HG03280 (cell line): ENCODE data around the gene FRMD4A.

ENCODE experiments used
- ATAC-seq: cut with Tn5 transposase; IDR thresholded peaks from one replicate; pipeline ENCODE4 v1.9.1; 2021; ENCODE audit warnings: mild to moderate bottlenecking, moderate library complexity; ENCODE audit not compliant: unreplicated experiment

The FRMD4A gene

GRCh38 chr10:14195433-14195832, 135.3 kb downstream of the FRMD4A start:
- no peak for ATAC-seq

GRCh38 chr10:14192746-14193145, 138.0 kb downstream of the FRMD4A start:
- ATAC-seq: no peak

- no peak for ATAC-seq
These were observed 138.9 kb downstream of the FRMD4A start for GRCh38 chr10:14191871-14192270.

DNA sequence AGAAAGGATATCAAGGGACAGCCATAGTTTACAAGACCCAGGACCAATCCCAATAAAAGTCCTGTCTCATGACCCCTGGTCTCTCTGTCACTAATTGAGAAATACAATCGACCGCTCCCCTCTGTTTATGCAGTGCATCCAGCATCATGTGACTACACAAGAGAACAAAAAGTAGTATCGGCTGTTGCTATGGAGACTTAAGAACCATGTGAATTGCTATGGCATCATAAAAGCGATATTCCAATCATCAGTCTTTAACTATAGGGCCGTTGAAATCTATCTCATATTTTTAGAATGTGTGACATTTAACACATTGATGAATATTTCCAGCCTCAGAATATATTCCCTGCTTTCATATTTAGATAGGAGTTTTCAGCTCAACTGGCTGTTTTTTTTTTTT, 139.3 kb downstream of the FRMD4A start:
- ATAC-seq: no peak

GRCh38 chr10:14190702-14191101, 140.0 kb downstream of the FRMD4A start:
- ATAC-seq: no peak

GRCh38 chr10:14186245-14186644, 144.5 kb downstream of the FRMD4A start:
- no peak for ATAC-seq

GRCh38 chr10:14185316-14186045, 145.2 kb downstream of the FRMD4A start:
- ATAC-seq: peak; percentile 87

GRCh38 chr10:14184841-14185315, 145.8 kb downstream of the FRMD4A start:
- ATAC-seq: peak; percentile 56

DNA sequence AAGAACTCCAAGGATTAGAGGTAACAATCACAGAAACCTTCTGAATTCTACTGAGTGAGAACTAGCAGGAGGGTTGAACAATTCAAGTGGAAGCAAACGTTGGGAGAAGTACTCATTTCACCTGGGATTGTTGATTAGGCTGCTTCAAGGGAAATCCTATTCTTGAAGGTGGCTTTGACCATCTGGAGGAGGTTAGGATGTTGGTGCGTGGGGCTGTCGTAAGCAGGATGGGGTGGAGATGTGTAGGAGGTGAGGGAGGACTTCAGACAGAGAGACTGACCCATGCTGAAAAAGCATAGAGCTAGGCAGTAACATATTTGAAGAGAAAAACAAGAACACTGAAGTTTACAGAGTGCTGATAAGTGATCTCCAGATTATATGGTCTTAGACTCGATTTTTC, 147.9 kb downstream of the FRMD4A start:
- no peak for ATAC-seq

DNA sequence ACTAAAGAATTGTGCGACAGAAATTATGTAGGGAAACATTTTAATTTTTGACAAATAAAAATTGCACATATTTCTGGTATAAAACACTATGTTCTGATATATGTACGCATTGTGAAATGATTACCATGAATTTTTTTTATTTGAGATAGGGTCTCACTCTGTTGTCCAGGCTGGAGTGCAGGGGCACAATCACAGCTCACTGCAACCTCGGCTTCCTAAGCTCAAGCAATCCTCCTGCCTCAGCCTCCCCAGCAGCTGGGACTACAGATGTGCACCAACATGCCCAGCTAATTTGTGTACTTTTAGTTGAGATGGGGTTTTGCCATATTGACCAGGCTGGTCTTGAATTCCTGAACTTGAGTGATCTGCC, 149.2 kb downstream of the FRMD4A start:
- ATAC-seq: no peak

GRCh38 chr10:14180911-14181566, 149.7 kb downstream of the FRMD4A start:
- ATAC-seq: no peak

DNA sequence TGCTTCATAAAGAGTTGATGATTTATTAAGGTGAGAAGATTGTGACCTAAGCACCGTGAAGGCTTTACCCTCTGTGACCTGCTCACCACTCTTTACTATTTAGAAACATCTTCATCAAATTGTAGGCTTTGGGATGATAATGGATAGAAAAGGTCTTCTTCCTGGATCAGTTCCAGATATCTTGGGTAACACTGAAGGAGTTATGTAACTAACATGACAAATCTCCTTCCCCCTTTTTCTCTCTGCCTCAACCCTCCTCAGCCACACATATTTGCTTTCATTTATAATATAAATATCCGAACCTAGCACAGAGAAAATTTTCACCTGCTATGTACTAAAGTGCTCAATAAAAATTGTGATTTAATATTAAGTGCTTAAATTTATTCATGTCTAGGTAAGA, 151.5 kb downstream of the FRMD4A start:
- no peak for ATAC-seq

DNA sequence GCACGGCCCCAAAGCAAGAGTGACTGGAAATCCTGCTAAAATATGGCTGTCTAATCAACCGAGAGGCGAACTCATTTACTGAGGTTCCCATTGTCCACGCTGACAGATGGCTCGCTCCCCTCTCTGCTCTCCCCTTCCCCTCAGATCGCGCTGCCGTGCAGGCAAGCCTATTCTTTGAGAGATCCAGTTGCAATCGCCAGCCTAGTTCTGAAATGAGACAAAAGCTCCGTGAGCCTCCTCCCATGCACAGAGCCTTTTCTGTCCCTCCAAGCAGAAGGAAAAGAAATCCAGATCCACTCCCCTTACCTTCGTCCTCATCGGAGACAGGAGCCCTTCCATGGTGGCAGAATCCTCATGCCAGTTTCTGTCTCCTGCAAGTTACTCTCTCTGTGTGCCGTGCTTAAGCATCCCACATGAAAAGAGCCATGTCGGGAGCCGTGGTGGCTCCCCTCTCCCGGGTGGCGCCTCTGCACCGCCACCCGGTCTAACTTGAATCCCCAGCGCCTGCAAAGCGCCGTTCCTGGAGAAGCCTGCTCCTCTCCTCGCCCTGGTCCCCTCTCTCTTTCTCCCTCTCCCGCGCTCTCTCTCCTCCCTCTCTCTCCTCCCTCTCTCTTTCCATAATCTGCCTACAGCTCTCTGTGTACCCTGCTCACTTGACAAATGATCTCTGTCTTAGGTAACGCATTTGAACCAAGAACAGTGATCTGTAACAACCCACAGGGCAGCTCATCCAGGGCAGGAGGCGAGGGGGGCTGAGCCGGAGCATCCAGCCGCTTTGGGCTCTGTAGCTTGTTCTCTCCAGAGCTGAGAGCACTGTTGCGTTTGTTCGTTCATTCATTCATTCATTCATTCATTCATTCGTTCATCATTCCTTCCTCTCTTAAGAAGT, 156.8 kb downstream of the FRMD4A start:
- ATAC-seq: no peak

- ATAC-seq: no peak
These were observed 157.4 kb downstream of the FRMD4A start for GRCh38 chr10:14173391-14173705.

- ATAC-seq: no peak
These were observed 158.3 kb downstream of the FRMD4A start for GRCh38 chr10:14172336-14172950.

DNA sequence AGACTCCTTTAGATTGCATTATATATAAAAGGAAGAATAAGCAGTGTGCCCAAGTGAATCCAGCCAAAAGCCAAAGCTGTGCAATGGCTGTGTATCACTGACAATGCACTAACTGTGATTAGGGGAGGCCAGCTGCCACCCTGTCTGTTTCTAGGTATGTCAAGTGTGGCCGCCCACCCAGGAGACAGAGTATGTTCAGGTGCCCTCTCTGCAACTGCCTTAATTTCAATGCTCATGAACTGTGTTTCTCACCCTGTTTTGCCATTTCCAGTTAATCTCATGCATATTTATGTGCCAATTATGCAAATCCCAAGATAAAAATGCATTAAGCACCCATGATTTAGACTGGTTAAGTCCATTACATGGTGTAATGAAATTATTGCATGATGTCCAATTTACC, 159.4 kb downstream of the FRMD4A start:
- ATAC-seq: no peak

DNA sequence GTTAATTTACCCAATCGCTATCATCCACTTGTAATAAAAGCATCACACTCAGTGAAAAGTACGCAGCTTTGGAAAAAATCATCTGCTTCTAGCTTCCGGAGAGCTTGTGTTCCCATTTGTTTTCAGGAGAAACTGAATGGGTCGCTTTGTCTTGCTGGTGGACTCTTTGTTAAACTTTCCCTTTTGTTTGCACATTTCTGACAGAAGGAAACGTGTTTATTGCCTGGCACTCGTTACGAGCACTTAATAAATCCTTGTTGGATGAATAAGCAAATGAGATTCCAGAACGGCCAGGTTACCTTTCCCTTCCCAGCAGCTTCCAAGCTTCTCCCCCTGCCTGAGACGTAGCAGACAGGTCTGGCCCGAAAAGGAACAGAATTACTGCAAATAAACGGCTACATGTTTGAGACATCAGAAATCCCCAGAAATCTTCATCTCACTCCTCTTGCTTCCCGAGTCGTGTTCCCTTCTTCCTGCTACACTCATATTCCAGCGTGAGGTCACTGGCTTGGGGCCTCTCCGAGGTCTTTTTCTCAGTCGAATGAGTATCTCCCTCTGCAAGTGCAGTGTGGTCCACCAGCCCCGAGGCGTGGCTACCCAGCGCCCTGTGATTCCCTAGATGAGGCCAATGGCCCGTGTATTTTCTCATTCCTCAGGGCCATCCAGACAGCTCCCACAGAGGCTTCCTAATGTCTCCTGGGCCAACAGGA, 167.2 kb downstream of the FRMD4A start:
- ATAC-seq: no peak

- ATAC-seq: no peak
These were observed 167.9 kb downstream of the FRMD4A start for GRCh38 chr10:14162629-14163344.

DNA sequence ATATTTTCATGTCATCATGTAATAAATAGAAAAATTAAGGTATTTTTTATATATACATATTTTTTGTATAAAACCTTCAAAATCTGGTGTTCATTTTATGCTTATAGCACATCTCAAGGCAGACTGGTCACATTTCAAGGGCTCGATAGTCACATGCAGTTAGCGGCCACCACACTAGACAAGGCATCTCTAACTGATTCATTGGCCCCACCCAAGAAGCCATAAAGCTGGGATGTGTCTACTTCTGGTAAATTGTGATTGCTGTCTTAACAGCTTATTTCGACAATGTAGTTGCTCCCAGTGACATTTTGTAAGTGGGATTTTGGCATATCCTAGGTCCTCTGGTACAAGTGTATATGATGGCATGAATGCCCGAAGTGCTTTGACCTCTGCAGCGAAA, 168.7 kb downstream of the FRMD4A start:
- ATAC-seq: no peak

- no peak for ATAC-seq
These were observed 170.4 kb downstream of the FRMD4A start for GRCh38 chr10:14160299-14160698.
